Osteoblast (primary cell): ENCODE results near the gene CACNG5. TPM values are rescaled to one million over a fixed set of nuclear protein-coding genes. Genes with fewer than 3 reads are reported as not detected.
"Not testable (repeated sequence)": the region's sequence is repeated elsewhere in the genome, so short reads cannot be mapped to it uniquely, and the experiment has no call there.

Source experiments
- DNase-seq: peaks from one replicate; pipeline ENCODE4 v3.0.0; 2011; ENCODE audit warnings: low spot score, mixed read lengths; ENCODE audit not compliant: insufficient read length; ENCODE audit errors: missing footprints
- H2AFZ ChIP-seq: 2 replicates; pipeline ENCODE4 v1.6.0; 2011; ENCODE audit warnings: mild to moderate bottlenecking, low read length
- H3K27ac ChIP-seq: 2 replicates; pipeline ENCODE4 v1.5.1; 2011; ENCODE audit warnings: mild to moderate bottlenecking, low read depth, low read length, moderate library complexity
- H3K27me3 ChIP-seq: 2 replicates; pipeline ENCODE4 v1.6.0; 2012; ENCODE audit warnings: mild to moderate bottlenecking, control low read depth, inconsistent platforms, low read length, moderate library complexity; ENCODE audit not compliant: insufficient read depth
- H3K36me3 ChIP-seq: 2 replicates; pipeline ENCODE4 v1.5.1; 2011; ENCODE audit warnings: mild to moderate bottlenecking, low read length, control low read depth, moderate library complexity; ENCODE audit not compliant: insufficient read depth
- H3K4me1 ChIP-seq: 2 replicates; pipeline ENCODE4 v1.5.1; 2011; ENCODE audit warnings: mild to moderate bottlenecking, low read length, control low read depth, moderate library complexity; ENCODE audit not compliant: insufficient read depth
- H3K4me2 ChIP-seq: 2 replicates; pipeline ENCODE4 v1.6.0; 2011; ENCODE audit warnings: mild to moderate bottlenecking, low read length; ENCODE audit not compliant: insufficient read depth
- H3K4me3 ChIP-seq: fragments of 200-600 bp; sonication (generic); 3 replicates; pipeline ENCODE4 v1.5.1; 2012; ENCODE audit warnings: mild to moderate bottlenecking, low read length, inconsistent platforms; ENCODE audit not compliant: insufficient read depth
- H3K79me2 ChIP-seq: 2 replicates; pipeline ENCODE4 v1.6.0; 2012; ENCODE audit warnings: mild to moderate bottlenecking, low read length, control low read depth, inconsistent platforms; ENCODE audit not compliant: insufficient read depth
- H3K9me3 ChIP-seq: 2 replicates; pipeline ENCODE4 v1.5.1; 2011; ENCODE audit warnings: low read depth, low read length, control low read depth
- H4K20me1 ChIP-seq: 2 replicates; pipeline ENCODE4 v1.6.0; 2012; ENCODE audit warnings: mild to moderate bottlenecking, low read length, control low read depth; ENCODE audit not compliant: insufficient read depth
- CTCF ChIP-seq: IDR thresholded peaks from 2 replicates; pipeline ENCODE4 v1.5.1; 2011; ENCODE audit warnings: mild to moderate bottlenecking, low read depth, low read length, moderate library complexity; ENCODE audit errors: extremely low read depth
- total RNA-seq: library from RNA; depleted of rRNA; stranded (reverse); fragments of >200 nt; gene quantifications from 2 replicates; pipeline ENCODE4 v1.2.3, GENCODE V29; 2012

Gene CACNG5
- total RNA-seq, 1 donor = not detected

- Histone ChIP-seq H2AFZ (no peak overlapping the region), H3K27ac (no peak overlapping the region), H3K4me3 (no peak overlapping the region), H3K36me3 (no peaks in the 10 kb centered on the region), H3K79me2 (no peaks in the 10 kb centered on the region), H3K9me3 (no peaks in the 10 kb centered on the region), H3K4me2 (no peak overlapping the region), H4K20me1 (no peaks in the 10 kb centered on the region), H3K4me1 (no peaks in the 10 kb centered on the region), H3K27me3 (peaks cover 33% of the 10 kb centered on the region)
- no peak for TF ChIP-seq CTCF
- no peak for DNase-seq
Observed at GRCh38 chr17:66898536-66898935, 63.6 kb downstream of the CACNG5 start.

GRCh38 chr17:66900126-66901010, 65.5 kb downstream of the CACNG5 start:
- peak; percentile 49 for TF ChIP-seq CTCF
- Histone ChIP-seq H3K4me3 (no peak overlapping the region), H3K36me3 (no peaks in the 10 kb centered on the region), H3K27ac (no peak overlapping the region), H4K20me1 (no peaks in the 10 kb centered on the region), H3K9me3 (no peaks in the 10 kb centered on the region), H3K4me2 (no peak overlapping the region), H3K27me3 (peaks cover 28% of the 10 kb centered on the region), H3K4me1 (peaks cover 1% of the 10 kb centered on the region), H2AFZ (no peak overlapping the region), H3K79me2 (no peaks in the 10 kb centered on the region)
- DNase-seq = no peak

GRCh38 chr17:66903296-66903695, 68.4 kb downstream of the CACNG5 start:
- not testable (repeated sequence) for H3K4me3 ChIP-seq, H3K79me2 ChIP-seq, H3K9me3 ChIP-seq, H4K20me1 ChIP-seq, H3K4me1 ChIP-seq, H3K36me3 ChIP-seq, H3K4me2 ChIP-seq, H3K27ac ChIP-seq, DNase-seq, H2AFZ ChIP-seq
- peaks cover 22% of the 10 kb centered on the region for H3K27me3 ChIP-seq

- Histone ChIP-seq H4K20me1 (no peaks in the 10 kb centered on the region), H3K27me3 (peaks cover 22% of the 10 kb centered on the region), H3K4me2 (no peak overlapping the region), H2AFZ (no peak overlapping the region), H3K27ac (no peak overlapping the region), H3K4me1 (peaks cover 4% of the 10 kb centered on the region), H3K36me3 (no peaks in the 10 kb centered on the region), H3K4me3 (no peak overlapping the region), H3K79me2 (no peaks in the 10 kb centered on the region), H3K9me3 (no peaks in the 10 kb centered on the region)
- DNase-seq = no peak
- TF ChIP-seq CTCF = no peak
Observed at GRCh38 chr17:66903781-66904180, 68.9 kb downstream of the CACNG5 start.
